Measurements from ENCODE around the gene GRHL3. TPM values are rescaled to one million over a fixed set of nuclear protein-coding genes. Genes with fewer than 3 reads are reported as not detected.
A peak's percentile ranks its signal among the peaks of the same experiment; 100 is the strongest.

Gene GRHL3
- total RNA-seq, 1 donor from 2014 or later, result 0.78 TPM

DNA sequence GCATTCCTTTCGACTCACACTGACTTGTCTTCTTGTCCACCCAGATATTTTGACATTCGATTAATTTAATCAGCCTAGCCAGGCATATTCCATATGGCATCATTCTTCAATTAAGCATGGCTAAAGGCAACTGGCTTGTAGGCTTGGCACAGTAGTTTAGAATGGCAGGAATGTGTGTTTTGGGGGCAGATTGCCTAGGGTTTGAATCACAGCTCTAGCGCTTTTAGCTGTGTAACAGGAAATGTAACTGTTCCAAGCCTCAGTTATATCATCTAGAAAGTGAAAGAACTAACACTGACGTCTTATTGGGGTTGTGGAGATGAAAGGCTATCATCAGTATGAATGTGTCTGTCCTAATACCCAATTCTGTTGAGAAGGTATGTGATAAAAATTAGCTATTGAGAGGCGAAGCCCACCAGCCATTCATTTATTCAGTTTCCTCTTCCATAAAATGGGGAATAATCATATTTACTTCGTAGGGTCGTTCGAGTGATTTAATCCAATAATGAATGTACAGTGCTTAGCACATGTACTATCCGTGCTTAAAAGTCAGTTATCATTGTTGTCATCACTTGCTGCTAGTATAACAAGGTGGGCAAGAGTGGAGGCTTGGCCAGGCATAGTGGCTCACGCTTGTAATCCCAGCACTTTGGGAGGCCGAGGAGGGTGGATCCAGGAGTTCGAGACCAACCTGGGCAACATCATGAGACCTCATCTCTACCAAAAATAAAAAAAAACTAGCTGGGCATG lies 41.6 kb upstream of the GRHL3 start:
- Mint-ChIP-seq H3K4me3 (no peak overlapping the region), H3K27ac (no peak overlapping the region), H3K36me3 (ENCODE audit: low read depth) (no peaks in the 10 kb centered on the region), H3K27me3 (peaks cover 31% of the 10 kb centered on the region), H3K9me3 (peaks cover 5% of the 10 kb centered on the region), H3K4me1 (peaks cover 5% of the 10 kb centered on the region)
- DNase-seq (no peak), ATAC-seq (ENCODE audit: low read depth) (peak; percentile 28)
- intact Hi-C loops (cut with micrococcal nuclease), result no loop called here
- TF ChIP-seq, protein P1, sequence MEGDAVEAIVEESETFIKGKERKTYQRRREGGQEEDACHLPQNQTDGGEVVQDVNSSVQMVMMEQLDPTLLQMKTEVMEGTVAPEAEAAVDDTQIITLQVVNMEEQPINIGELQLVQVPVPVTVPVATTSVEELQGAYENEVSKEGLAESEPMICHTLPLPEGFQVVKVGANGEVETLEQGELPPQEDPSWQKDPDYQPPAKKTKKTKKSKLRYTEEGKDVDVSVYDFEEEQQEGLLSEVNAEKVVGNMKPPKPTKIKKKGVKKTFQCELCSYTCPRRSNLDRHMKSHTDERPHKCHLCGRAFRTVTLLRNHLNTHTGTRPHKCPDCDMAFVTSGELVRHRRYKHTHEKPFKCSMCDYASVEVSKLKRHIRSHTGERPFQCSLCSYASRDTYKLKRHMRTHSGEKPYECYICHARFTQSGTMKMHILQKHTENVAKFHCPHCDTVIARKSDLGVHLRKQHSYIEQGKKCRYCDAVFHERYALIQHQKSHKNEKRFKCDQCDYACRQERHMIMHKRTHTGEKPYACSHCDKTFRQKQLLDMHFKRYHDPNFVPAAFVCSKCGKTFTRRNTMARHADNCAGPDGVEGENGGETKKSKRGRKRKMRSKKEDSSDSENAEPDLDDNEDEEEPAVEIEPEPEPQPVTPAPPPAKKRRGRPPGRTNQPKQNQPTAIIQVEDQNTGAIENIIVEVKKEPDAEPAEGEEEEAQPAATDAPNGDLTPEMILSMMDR (IDR thresholded peaks at IDR 0.05), result no peak
- POLR2A ChIA-PET, result interaction anchor here (0.6 kb wide), 1 partner anchor 97 kb away, joined by 6 read pairs; no protein-coding TSS in a partner anchor
- CTCF ChIA-PET, result no interaction called here

DNA sequence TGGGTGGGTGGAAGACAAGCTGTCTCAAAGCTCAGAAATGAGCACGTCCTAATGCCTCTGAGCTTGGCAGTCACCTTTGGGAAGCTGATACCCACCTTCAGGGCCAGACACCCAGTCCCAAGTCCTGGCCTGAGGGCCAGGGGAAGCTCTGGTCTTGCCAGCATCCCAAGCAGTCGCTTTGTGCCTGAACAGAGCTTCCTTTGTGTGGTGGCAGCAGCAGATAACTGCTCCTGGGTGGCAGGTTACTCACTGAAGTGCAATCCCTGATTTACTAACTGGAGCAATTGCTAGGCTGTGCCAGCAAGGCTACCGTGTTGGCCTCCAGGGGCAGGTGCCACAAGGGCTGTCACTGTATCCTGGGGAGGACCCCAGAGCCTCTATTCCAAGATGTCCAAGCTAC lies 40.4 kb upstream of the GRHL3 start:
- intact Hi-C loops (cut with micrococcal nuclease), result no loop called here
- no peaks in the 10 kb centered on the region for H3K9me3 Mint-ChIP-seq
- no peak overlapping the region for H3K27ac Mint-ChIP-seq
- peaks cover 5% of the 10 kb centered on the region for H3K4me1 Mint-ChIP-seq
- TF ChIP-seq, protein P1 (IDR thresholded peaks at IDR 0.05), result no peak
- H3K27me3 Mint-ChIP-seq, result peaks cover 21% of the 10 kb centered on the region
- POLR2A ChIA-PET, result interaction anchor here (0.5 to 0.6 kb wide), 2 partner anchors 96 to 385 kb away, joined by 5 to 6 read pairs; no protein-coding TSS in a partner anchor
- ATAC-seq (ENCODE audit: low read depth), result no peak
- CTCF ChIA-PET, result no interaction called here
- H3K36me3 Mint-ChIP-seq (ENCODE audit: low read depth), result no peaks in the 10 kb centered on the region
- H3K4me3 Mint-ChIP-seq, result no peak overlapping the region
- DNase-seq, result no peak

DNA sequence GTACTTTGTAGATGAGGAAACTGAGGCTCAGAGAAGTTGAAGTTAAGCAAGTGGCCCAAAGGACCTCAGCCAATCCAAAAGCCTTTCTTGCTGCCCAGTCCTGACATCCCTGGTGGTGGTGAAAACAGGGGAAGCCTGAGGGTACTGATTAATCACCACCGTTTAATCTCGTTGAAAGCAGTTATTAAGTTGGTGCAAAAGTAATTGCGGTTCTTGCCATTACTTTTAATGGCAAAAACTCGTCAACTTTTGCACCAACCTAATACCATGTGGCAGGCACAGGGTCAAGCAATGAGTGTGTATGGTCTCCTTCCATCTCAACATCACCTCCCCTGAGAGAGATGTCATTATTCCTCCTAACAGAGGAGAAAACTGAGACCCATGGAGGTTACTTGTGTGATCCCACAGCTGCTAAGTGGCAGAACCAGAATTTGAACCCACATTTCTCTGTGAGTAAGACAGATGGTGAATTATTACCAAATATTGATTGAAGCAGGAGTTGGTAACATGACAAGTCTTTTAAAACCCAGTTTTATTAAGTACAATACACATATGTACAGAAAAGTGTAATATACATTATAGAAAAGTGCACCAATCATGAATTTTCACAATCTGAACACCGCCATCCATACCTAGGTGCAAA lies 39.4 kb upstream of the GRHL3 start:
- H3K9me3 Mint-ChIP-seq, result no peaks in the 10 kb centered on the region
- ChIA-PET POLR2A (no interaction called here), CTCF (no interaction called here)
- ATAC-seq (ENCODE audit: low read depth) (no peak), DNase-seq (no peak)
- TF ChIP-seq, protein P1 (IDR thresholded peaks at IDR 0.05), result no peak
- H3K4me3 Mint-ChIP-seq, result no peak overlapping the region
- intact Hi-C loops (cut with micrococcal nuclease), result no loop called here
- no peaks in the 10 kb centered on the region for H3K36me3 Mint-ChIP-seq (ENCODE audit: low read depth)
- no peak overlapping the region for H3K27ac Mint-ChIP-seq
- H3K27me3 Mint-ChIP-seq, result peaks cover 14% of the 10 kb centered on the region
- H3K4me1 Mint-ChIP-seq, result peaks cover 5% of the 10 kb centered on the region

DNA sequence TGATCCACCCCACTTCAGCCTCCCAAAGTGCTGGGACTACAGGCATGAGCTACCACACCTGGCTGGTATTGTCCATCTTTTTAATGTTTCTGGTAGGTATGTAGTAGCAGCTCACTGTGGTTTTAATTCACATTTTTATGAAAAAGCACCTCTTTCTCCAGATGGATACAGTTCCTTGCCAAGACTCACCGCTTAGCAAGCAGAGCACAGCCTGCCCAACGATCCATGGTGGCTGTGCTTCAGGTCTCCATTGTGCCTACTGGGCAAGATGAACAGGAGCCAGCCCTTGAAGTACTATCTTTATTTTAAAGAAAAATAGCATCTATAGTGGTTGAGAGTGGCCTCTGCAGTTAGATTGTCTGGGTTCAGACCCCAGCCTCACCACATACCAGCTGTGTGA lies 37.6 kb upstream of the GRHL3 start:
- ATAC-seq (ENCODE audit: low read depth) (no peak), DNase-seq (no peak)
- no peak overlapping the region for H3K4me3 Mint-ChIP-seq
- H3K27ac Mint-ChIP-seq, result no peak overlapping the region
- H3K36me3 Mint-ChIP-seq (ENCODE audit: low read depth), result no peaks in the 10 kb centered on the region
- POLR2A ChIA-PET, result no interaction called here
- H3K4me1 Mint-ChIP-seq, result peaks cover 5% of the 10 kb centered on the region
- CTCF ChIA-PET, result no interaction called here
- H3K27me3 Mint-ChIP-seq, result peaks cover 1% of the 10 kb centered on the region
- H3K9me3 Mint-ChIP-seq, result no peaks in the 10 kb centered on the region
- intact Hi-C loops (cut with micrococcal nuclease), result no loop called here
- TF ChIP-seq, protein P1 (IDR thresholded peaks at IDR 0.05), result no peak

DNA sequence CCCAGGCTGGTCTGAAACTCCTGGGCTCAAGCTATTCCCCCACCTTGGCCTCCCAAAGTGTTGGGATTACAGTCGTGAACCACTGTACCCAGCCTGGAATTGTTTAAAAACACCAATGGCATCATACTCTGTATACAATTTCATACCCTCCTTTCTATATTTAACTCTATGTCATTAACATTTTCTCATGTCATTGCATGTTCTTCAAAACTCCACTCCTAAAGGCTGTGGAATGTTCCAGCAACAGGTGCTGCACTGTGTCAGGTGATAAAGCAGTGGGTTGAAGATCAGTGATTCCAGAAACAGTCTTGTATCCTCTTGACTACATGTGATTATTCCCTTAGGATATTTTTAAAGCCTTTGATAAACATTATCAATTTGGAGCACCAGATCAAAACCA lies 36.7 kb upstream of the GRHL3 start:
- H3K9me3 Mint-ChIP-seq, result no peaks in the 10 kb centered on the region
- peaks cover 1% of the 10 kb centered on the region for H3K4me1 Mint-ChIP-seq
- H3K27ac Mint-ChIP-seq, result no peak overlapping the region
- DNase-seq (no peak), ATAC-seq (ENCODE audit: low read depth) (no peak)
- H3K36me3 Mint-ChIP-seq (ENCODE audit: low read depth), result no peaks in the 10 kb centered on the region
- no peak overlapping the region for H3K4me3 Mint-ChIP-seq
- ChIA-PET CTCF (no interaction called here), POLR2A (interaction anchor here (0.6 kb wide), 1 partner anchor 40 kb away, joined by 6 read pairs; no protein-coding TSS in a partner anchor)
- intact Hi-C loops (cut with micrococcal nuclease), result loop anchor here (2.0 kb wide), 1 partner anchor 16 kb away; no protein-coding TSS in a partner anchor
- H3K27me3 Mint-ChIP-seq, result peaks cover 1% of the 10 kb centered on the region
- TF ChIP-seq, protein P1 (IDR thresholded peaks at IDR 0.05), result no peak

Measured in activated B cell treated with CpG ODN at 0.5 μM for 24 hours (primary cell).